WI38 (cell line): ENCODE measurements around the gene HAND2.

ENCODE experiments used
- H3K4me3 ChIP-seq: 2 replicates; pipeline ENCODE4 v1.5.1; 2011; ENCODE audit warnings: low read depth, mild to moderate bottlenecking, control low read depth, low read length
- CTCF ChIP-seq: IDR thresholded peaks from 2 replicates; pipeline ENCODE4 v1.5.1; 2012; ENCODE audit warnings: low read depth, mild to moderate bottlenecking, control low read depth, low read length

HAND2 gene

GRCh38 chr4:173545440-173545839, 15.4 kb upstream of the HAND2 start:
- TF ChIP-seq CTCF, result no peak
- no peak overlapping the region for H3K4me3 ChIP-seq

- no peak overlapping the region for H3K4me3 ChIP-seq
- no peak for TF ChIP-seq CTCF
These were observed 13.2 kb upstream of the HAND2 start for GRCh38 chr4:173543266-173543665.

- no peak for TF ChIP-seq CTCF
- H3K4me3 ChIP-seq, result no peak overlapping the region
These were observed 10.0 kb upstream of the HAND2 start for GRCh38 chr4:173539986-173540385.

GRCh38 chr4:173538909-173539445, 8.9 kb upstream of the HAND2 start:
- TF ChIP-seq CTCF, result no peak
- no peak overlapping the region for H3K4me3 ChIP-seq

GRCh38 chr4:173538148-173538908, 8.3 kb upstream of the HAND2 start:
- no peak overlapping the region for H3K4me3 ChIP-seq
- no peak for TF ChIP-seq CTCF

- no peak overlapping the region for H3K4me3 ChIP-seq
These were observed 7.7 kb upstream of the HAND2 start for GRCh38 chr4:173537613-173538147.

More at GRCh38 chr4:173537613-173538147, 7.7 kb upstream of the HAND2 start:
- no peak for TF ChIP-seq CTCF
